ENCODE results near the gene ASTN2.
"Not testable (repeated sequence)": the region's sequence is repeated elsewhere in the genome, so short reads cannot be mapped to it uniquely, and the experiment has no call there.

Gene ASTN2

DNA sequence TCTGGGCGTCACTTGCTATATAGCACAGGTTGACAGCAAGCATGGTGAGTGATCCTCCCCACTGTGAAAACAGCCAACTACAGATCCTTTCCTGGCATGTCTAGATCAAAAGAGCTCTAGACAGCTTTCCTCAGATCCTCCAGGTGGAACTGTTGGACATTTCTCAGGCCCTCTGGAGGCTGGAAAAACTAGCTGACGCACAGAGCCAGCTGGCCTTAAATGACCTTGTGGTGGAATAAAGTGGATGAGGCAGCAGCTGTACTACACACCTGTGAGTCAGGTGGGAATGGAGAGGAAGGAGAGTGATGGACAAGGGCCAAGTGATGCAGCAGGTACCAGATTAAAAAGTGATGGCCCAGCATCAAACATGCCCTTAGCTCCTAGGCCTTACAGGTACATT lies 555.1 kb downstream of the ASTN2 start:
- H3K27ac ChIP-seq, result no peak overlapping the region
- TF ChIP-seq, protein P1, sequence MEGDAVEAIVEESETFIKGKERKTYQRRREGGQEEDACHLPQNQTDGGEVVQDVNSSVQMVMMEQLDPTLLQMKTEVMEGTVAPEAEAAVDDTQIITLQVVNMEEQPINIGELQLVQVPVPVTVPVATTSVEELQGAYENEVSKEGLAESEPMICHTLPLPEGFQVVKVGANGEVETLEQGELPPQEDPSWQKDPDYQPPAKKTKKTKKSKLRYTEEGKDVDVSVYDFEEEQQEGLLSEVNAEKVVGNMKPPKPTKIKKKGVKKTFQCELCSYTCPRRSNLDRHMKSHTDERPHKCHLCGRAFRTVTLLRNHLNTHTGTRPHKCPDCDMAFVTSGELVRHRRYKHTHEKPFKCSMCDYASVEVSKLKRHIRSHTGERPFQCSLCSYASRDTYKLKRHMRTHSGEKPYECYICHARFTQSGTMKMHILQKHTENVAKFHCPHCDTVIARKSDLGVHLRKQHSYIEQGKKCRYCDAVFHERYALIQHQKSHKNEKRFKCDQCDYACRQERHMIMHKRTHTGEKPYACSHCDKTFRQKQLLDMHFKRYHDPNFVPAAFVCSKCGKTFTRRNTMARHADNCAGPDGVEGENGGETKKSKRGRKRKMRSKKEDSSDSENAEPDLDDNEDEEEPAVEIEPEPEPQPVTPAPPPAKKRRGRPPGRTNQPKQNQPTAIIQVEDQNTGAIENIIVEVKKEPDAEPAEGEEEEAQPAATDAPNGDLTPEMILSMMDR (conservative IDR thresholded peaks at IDR 0.05), result no peak

DNA sequence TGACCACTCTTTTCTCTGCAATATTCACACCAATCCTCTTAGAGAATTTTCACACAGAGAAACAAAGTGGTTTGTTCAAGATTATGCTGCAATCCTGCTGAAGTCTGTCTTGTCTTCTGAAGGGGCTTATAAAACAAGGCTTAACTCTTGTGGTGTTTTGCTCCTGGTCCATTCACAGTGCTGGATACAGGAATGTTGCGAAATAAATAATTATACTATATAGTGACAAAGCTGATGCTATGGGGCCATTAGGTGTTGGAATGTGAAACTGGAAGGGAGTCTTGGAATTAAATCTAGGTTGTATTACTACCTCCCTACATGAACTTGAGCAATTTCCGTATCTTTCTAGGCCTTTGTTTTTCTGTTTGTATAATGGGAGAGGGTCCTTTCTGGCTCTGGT lies 557.5 kb downstream of the ASTN2 start:
- TF ChIP-seq, protein P1 (conservative IDR thresholded peaks at IDR 0.05), result no peak

DNA sequence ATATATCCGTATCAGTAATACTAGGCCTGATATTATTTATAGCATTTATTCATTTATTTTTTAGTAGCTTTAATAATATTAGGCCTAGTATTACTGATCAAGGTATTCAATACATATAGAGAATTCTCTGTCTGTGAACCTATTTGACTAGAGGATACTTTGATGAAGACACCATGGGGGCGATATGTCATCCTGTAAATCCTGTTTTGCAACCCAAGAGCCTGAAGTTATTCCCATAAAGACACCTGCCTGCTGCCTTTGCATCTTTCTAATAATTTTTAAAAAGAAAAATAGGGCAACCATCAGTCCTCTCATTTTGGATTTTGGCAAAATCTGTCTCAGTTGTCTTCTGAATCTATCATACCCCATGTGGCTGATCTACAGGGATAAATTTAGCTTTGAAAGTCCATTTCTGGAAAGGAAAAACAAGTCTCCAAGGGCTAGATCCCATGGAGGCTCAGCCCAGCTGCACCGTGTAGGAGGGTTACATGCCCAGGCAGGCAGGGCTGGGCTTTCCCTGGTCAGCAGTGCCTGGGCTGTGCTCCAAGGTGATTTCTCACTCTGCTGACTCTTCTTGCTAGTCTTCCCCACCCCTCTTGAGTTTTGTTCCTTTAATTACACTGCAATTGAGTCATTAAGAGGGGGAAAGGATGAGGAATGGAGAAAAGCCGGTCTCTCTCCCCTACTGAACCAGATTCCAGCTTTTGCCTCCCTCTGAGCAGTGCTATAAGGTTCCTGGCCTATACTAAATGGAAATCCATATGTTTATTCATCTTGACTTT lies 558.8 kb downstream of the ASTN2 start:
- H3K27ac ChIP-seq, result no peak overlapping the region
- TF ChIP-seq, protein P1 (conservative IDR thresholded peaks at IDR 0.05), result no peak

More for the DNA sequence above, 557.5 kb downstream of the ASTN2 start:
- H3K27ac ChIP-seq, result no peak overlapping the region

DNA sequence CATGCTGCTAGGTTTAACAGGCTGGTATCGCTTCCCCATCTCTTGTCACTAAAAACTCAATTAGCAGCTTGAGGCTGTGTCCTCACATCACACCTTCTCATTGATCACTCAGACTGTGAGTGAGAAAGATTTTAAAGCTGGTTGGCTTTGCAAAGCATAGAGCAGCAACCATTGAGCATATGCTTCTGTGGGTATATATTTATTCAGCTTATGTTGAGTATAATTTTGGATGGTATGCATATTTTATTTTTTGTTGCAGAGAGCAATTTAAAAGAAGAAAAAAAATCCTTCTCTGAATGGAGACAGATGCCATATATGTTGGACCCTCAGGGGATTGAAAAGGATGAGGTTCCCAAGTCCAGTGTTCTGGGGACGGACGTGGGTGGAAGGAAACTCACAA lies 565.1 kb downstream of the ASTN2 start:
- TF ChIP-seq, protein P1 (conservative IDR thresholded peaks at IDR 0.05), result no peak

DNA sequence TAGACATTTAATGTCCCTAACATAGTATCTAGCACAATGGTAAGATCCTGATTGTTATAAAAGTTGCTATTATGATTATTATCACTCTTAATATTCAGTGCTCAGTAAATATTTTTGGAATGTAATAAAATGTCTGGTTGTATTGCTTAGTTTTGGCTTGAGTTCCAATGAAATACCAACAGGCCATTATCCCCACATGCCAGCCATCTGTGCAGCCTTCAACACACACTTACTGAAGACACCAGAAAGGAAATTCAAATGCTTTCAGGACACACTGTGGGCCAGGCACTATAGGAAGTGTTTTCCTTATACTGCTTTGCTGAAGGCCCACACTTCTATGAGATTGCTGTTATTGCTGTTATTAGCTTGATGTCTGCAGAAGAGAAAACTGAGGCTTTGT lies 570.2 kb downstream of the ASTN2 start:
- TF ChIP-seq, protein P1 (conservative IDR thresholded peaks at IDR 0.05), result no peak
- peak overlapping the region; percentile 44 for H3K27ac ChIP-seq

More for the DNA sequence above, 565.1 kb downstream of the ASTN2 start:
- H3K27ac ChIP-seq, result no peak overlapping the region

DNA sequence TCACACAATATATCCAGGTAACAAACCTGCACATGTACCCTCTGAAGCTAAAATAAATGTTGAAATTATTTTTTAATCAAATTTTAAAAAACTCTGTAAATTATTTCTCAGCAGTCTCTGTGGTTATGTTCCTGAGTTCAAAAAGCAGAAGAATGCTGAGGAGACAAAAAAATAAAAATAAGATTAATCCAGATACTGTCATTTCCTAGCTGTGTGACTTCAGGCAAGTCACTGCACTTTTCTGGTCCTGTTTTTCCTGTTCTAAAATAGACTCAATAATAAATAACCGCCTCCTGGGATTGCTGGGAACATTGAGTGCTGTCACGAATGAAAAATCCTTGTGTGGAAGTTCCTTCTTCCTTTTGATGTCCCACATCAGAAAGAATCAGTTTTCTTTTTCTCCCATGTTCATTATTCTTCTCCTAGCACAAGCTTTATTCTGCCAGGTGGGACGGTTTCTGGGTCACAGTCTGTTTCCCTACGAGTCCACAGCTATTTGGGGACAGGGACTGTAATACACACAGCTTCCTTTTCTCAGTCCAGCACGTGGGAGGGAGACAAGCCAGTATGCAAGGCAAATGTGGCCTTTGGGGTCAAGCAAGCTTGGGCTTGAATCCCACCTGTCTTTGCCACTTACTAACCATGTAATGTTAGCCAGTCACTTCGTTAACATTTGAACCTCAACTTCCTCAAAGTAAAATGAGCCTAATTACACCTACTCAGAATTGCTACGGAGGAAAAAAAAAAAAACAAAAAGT lies 570.8 kb downstream of the ASTN2 start:
- H3K27ac ChIP-seq, result peak overlapping the region; percentile 44
- TF ChIP-seq, protein P1 (conservative IDR thresholded peaks at IDR 0.05), result no peak

DNA sequence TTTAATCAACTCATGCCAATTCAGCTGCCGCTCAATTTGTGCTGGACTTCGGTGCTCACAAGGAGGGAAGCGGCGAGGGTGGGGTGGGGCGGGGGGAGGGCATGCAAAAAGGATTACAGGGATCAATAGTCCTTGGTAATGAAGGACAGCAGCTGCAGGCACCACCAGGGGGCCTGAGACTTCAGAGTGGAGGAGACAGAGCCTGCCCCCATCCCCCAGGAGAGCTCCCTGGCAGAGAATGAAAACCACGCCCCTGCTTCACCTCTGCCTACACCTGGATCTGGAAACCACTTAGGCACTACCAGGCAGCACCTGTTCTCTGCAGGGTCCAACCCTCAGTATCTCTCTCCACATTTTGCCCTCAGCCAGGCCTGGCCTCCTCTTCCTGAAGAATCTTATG lies 572.2 kb downstream of the ASTN2 start:
- TF ChIP-seq, protein P1 (conservative IDR thresholded peaks at IDR 0.05), result no peak
- H3K27ac ChIP-seq, result no peak overlapping the region

DNA sequence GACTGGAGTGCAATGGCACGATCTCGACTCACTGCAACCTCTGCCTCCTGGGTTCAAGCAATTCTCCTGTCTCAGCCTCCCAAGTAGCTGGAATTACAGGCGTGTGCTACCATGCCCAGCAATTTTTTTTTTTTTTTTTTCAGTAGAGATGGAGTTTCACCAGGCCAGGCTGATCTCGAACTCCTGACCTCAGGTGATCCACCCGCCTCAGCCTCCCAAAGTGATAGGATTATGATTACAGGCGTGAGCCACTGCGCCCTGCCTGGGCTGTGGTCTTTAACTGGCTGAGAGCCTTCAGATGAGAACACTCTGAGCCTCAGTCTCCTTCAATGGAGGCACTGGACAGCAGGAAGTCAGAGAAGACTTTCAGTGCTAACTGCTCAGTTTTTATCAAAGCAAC lies 576.4 kb downstream of the ASTN2 start:
- not testable (repeated sequence) for H3K27ac ChIP-seq

All from VCaP (cell line).